A549 (cell line): ENCODE results near the gene KCNQ5.

Experiments
- CEBPB ChIP-seq, 2 experiments: fragments of >200 bp in 1 of 2; sonication (Bioruptor Twin) in 1 of 2; formaldehyde crosslinking in 1 of 2; IDR thresholded peaks; 2 replicates each; pipeline ENCODE4 v1.6.1; 2012 to 2016
- JUNB ChIP-seq: fragments of >200 bp; sonication (Bioruptor Twin); formaldehyde crosslinking; IDR thresholded peaks from 2 replicates; pipeline ENCODE4 v1.6.1; 2016
- KDM1A ChIP-seq: fragments of 200-600 bp; sonication (generic); IDR thresholded peaks from 2 replicates; pipeline ENCODE4 v1.6.1; 2016; ENCODE audit warnings: low read depth, mild to moderate bottlenecking
- POLR2A ChIP-seq: IDR thresholded peaks from 2 replicates; pipeline ENCODE4 v1.6.1; 2012; ENCODE audit warnings: mild to moderate bottlenecking, low read length
- TP53 ChIP-seq: fragments of 250-450 bp; sonication (Bioruptor Pico); IDR thresholded peaks from 2 replicates; pipeline ENCODE4 v1.5.0; 2021; ENCODE audit warnings: mild to moderate bottlenecking, moderate library complexity
- TF ChIP-seq, protein P1 (sequence below): fragments of >200 bp; sonication (Bioruptor Twin); formaldehyde crosslinking; IDR thresholded peaks from 3 replicates; pipeline ENCODE4 v1.5.1; 2016

DNA sequence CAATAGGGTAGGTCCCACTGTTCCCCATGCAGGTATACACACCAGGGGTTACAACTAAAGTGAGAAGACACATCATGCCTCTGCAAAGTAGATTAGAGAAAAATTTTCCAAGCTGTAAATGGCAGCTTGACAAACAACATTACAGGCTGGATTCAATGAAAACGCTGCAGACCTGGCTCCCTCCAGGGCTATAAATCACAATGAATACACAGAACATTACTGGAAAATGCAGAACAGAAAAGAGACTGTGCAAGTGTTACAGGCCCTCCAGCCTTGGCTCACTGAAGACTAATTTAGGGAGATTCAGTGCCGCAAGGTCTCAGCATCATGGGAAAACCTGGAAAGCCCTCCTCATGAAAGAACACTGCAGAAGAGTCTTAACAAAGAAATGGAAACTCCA, 395.6 kb downstream of the KCNQ5 start:
- TF ChIP-seq, protein P1, sequence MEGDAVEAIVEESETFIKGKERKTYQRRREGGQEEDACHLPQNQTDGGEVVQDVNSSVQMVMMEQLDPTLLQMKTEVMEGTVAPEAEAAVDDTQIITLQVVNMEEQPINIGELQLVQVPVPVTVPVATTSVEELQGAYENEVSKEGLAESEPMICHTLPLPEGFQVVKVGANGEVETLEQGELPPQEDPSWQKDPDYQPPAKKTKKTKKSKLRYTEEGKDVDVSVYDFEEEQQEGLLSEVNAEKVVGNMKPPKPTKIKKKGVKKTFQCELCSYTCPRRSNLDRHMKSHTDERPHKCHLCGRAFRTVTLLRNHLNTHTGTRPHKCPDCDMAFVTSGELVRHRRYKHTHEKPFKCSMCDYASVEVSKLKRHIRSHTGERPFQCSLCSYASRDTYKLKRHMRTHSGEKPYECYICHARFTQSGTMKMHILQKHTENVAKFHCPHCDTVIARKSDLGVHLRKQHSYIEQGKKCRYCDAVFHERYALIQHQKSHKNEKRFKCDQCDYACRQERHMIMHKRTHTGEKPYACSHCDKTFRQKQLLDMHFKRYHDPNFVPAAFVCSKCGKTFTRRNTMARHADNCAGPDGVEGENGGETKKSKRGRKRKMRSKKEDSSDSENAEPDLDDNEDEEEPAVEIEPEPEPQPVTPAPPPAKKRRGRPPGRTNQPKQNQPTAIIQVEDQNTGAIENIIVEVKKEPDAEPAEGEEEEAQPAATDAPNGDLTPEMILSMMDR = no peak
- TF ChIP-seq JUNB (no peak), CEBPB (IDR thresholded peaks at IDR 0.05) (no peak), KDM1A (no peak), TP53 (CRISPR knock-in tag) (no peak), POLR2A (no peak)
